WTC11 (cell line): Measurements from ENCODE around the gene PROK1. TPM values are rescaled to one million over a fixed set of nuclear protein-coding genes. Genes with fewer than 3 reads are reported as not detected.

Experiments used
- ATAC-seq: fragments of 200-7000 bp; cut with Tn5 transposase; 2 replicates; pipeline ENCODE4 v1.10.0; 2021; ENCODE audit warnings: mild to moderate bottlenecking, moderate library complexity
- CTCF ChIA-PET: fragments of 300-600 bp; sonication (Branson Sonifier 250); formaldehyde crosslinking; loops from one replicate; lab custom pipeline; 2021; ENCODE audit warnings: antibody characterized with exemption; lab: Charles Lee
- POLR2A ChIA-PET: fragments of 350-600 bp; sonication (Branson Sonifier 250); formaldehyde crosslinking; loops from one replicate; lab custom pipeline; 2021; ENCODE audit warnings: antibody characterized with exemption; lab: Charles Lee
- DNase-seq: peaks from one replicate; pipeline ENCODE4 v3.0.0; 2021; ENCODE audit warnings: low spot score
- H3K27ac Mint-ChIP-seq: 2 replicates; pipeline ENCODE4 v1.8.0; 2021; ENCODE audit warnings: mixed read lengths
- H3K27me3 Mint-ChIP-seq: 2 replicates; pipeline ENCODE4 v1.8.0; 2021; ENCODE audit warnings: low read depth, mild to moderate bottlenecking, moderate library complexity, mixed read lengths
- H3K36me3 Mint-ChIP-seq: 2 replicates; pipeline ENCODE4 v1.8.0; 2021; ENCODE audit warnings: mixed read lengths
- H3K4me1 Mint-ChIP-seq: 2 replicates; pipeline ENCODE4 v1.8.0; 2022; ENCODE audit warnings: mixed read lengths
- H3K4me3 Mint-ChIP-seq: 2 replicates; pipeline ENCODE4 v1.8.0; 2021; ENCODE audit warnings: mild to moderate bottlenecking, moderate library complexity, mixed read lengths
- H3K9me3 Mint-ChIP-seq: 2 replicates; pipeline ENCODE4 v1.8.0; 2021; ENCODE audit warnings: mixed read lengths
- EMX1 ChIP-seq: fragments of 250-450 bp; sonication (Bioruptor Pico); IDR thresholded peaks from 2 replicates; pipeline ENCODE4 v1.8.0; 2021; ENCODE audit warnings: mild to moderate bottlenecking
- FOXJ3 ChIP-seq: sonication (generic); formaldehyde crosslinking; IDR thresholded peaks from 2 replicates; pipeline ENCODE4 v1.9.0; 2021; ENCODE audit warnings: missing genetic modification reagents, mild to moderate bottlenecking, borderline replicate concordance
- GRHL2 ChIP-seq: fragments of 250-450 bp; sonication (Bioruptor Pico); IDR thresholded peaks from 2 replicates; pipeline ENCODE4 v1.8.0; 2022; ENCODE audit warnings: mild to moderate bottlenecking, moderate library complexity; ENCODE audit not compliant: insufficient replicate concordance, severe bottlenecking
- IRF2 ChIP-seq: sonication (generic); formaldehyde crosslinking; IDR thresholded peaks from 2 replicates; pipeline ENCODE4 v1.8.0; 2022; ENCODE audit warnings: low read depth, missing genetic modification reagents, borderline replicate concordance
- KAT7 ChIP-seq: sonication (generic); formaldehyde crosslinking; IDR thresholded peaks from 2 replicates; pipeline ENCODE4 v1.8.1; 2023; ENCODE audit warnings: missing genetic modification reagents, mild to moderate bottlenecking, borderline replicate concordance
- NFE2L1 ChIP-seq: sonication (generic); formaldehyde crosslinking; IDR thresholded peaks from 2 replicates; pipeline ENCODE4 v1.8.1; 2023; ENCODE audit warnings: missing genetic modification reagents
- NFYB ChIP-seq: sonication (generic); formaldehyde crosslinking; conservative IDR thresholded peaks from 2 replicates; pipeline ENCODE4 v1.8.0; 2022; ENCODE audit warnings: low read depth, missing genetic modification reagents
- NR3C1 ChIP-seq: sonication (generic); formaldehyde crosslinking; conservative IDR thresholded peaks from 2 replicates; pipeline ENCODE4 v1.8.1; 2023; ENCODE audit warnings: low read depth, mild to moderate bottlenecking, missing genetic modification reagents
- PRRX2 ChIP-seq: fragments of 250-450 bp; sonication (Bioruptor Pico); IDR thresholded peaks from 2 replicates; pipeline ENCODE4 v1.8.0; 2021; ENCODE audit warnings: mild to moderate bottlenecking
- TP53 ChIP-seq: sonication (generic); formaldehyde crosslinking; IDR thresholded peaks from 2 replicates; pipeline ENCODE4 v1.8.1; 2023; ENCODE audit warnings: mild to moderate bottlenecking, missing genetic modification reagents
- ZNF263 ChIP-seq: sonication (generic); formaldehyde crosslinking; IDR thresholded peaks from 2 replicates; pipeline ENCODE4 v1.8.1; 2022; ENCODE audit warnings: low read depth, mild to moderate bottlenecking, moderate library complexity, missing genetic modification reagents
- ZNF423 ChIP-seq: fragments of 250-450 bp; sonication (Bioruptor Pico); IDR thresholded peaks from 2 replicates; pipeline ENCODE4 v2.1.2; 2022; ENCODE audit warnings: mild to moderate bottlenecking, moderate library complexity
- ZNF671 ChIP-seq: fragments of 250-450 bp; sonication (Bioruptor Pico); IDR thresholded peaks from 2 replicates; pipeline ENCODE4 v1.8.0; 2021; ENCODE audit warnings: mild to moderate bottlenecking
- total RNA-seq: library from RNA; stranded (reverse); gene quantifications from 3 replicates; pipeline ENCODE4 v1.2.3, GENCODE V29; 2021
- TF ChIP-seq, protein P1 (sequence below): sonication (generic); formaldehyde crosslinking; IDR thresholded peaks from 2 replicates; pipeline ENCODE4 v1.8.1; 2023; ENCODE audit warnings: mild to moderate bottlenecking, missing genetic modification reagents, borderline replicate concordance
- TF ChIP-seq, protein P2 (sequence below): fragments of 250-450 bp; sonication (Bioruptor Pico); IDR thresholded peaks from 2 replicates; pipeline ENCODE4 v1.9.0; 2021; ENCODE audit warnings: mild to moderate bottlenecking
- TF ChIP-seq, protein P3 (sequence below): sonication (generic); formaldehyde crosslinking; IDR thresholded peaks from 2 replicates; pipeline ENCODE4 v1.8.0; 2022; ENCODE audit warnings: mild to moderate bottlenecking, missing genetic modification reagents
- TF ChIP-seq, protein P4 (sequence below): sonication (generic); formaldehyde crosslinking; IDR thresholded peaks from 2 replicates; pipeline ENCODE4 v1.8.0; 2023; ENCODE audit warnings: mild to moderate bottlenecking, missing genetic modification reagents
- TF ChIP-seq, protein P5 (sequence below): sonication (generic); formaldehyde crosslinking; IDR thresholded peaks from 2 replicates; pipeline ENCODE4 v1.8.1; 2023; ENCODE audit warnings: mild to moderate bottlenecking, missing genetic modification reagents

Gene PROK1
- total RNA-seq, 1 experiment from 2014 or later = not detected

DNA sequence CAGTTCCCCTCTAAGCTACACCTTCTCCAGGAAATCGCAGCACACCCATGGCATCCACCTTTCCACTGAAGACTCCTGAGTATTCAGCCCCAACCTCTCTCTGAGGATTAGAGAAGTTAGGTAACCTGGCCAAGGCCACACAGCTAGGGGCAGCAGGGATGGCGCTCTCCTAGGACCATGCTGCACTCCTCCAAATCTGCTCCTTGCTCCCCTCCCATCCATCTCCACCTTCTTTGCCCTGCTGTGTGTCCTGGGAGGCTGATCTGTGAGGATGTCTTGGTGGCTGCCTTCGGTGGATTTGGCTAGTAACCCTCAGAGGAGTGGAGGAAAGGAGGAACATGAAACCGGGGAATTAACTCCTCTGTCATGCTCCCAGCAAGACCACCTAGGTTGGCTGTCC lies 20.0 kb upstream of the PROK1 start (continued):
- TF ChIP-seq, protein P1, sequence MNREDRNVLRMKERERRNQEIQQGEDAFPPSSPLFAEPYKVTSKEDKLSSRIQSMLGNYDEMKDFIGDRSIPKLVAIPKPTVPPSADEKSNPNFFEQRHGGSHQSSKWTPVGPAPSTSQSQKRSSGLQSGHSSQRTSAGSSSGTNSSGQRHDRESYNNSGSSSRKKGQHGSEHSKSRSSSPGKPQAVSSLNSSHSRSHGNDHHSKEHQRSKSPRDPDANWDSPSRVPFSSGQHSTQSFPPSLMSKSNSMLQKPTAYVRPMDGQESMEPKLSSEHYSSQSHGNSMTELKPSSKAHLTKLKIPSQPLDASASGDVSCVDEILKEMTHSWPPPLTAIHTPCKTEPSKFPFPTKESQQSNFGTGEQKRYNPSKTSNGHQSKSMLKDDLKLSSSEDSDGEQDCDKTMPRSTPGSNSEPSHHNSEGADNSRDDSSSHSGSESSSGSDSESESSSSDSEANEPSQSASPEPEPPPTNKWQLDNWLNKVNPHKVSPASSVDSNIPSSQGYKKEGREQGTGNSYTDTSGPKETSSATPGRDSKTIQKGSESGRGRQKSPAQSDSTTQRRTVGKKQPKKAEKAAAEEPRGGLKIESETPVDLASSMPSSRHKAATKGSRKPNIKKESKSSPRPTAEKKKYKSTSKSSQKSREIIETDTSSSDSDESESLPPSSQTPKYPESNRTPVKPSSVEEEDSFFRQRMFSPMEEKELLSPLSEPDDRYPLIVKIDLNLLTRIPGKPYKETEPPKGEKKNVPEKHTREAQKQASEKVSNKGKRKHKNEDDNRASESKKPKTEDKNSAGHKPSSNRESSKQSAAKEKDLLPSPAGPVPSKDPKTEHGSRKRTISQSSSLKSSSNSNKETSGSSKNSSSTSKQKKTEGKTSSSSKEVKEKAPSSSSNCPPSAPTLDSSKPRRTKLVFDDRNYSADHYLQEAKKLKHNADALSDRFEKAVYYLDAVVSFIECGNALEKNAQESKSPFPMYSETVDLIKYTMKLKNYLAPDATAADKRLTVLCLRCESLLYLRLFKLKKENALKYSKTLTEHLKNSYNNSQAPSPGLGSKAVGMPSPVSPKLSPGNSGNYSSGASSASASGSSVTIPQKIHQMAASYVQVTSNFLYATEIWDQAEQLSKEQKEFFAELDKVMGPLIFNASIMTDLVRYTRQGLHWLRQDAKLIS = no peak
- TF ChIP-seq IRF2 (CRISPR knock-in tag) (no peak), ZNF263 (no peak), ZNF423 (CRISPR knock-in tag) (no peak), ZNF671 (CRISPR knock-in tag) (no peak), KAT7 (CRISPR knock-in tag) (no peak), FOXJ3 (no peak), GRHL2 (CRISPR knock-in tag) (no peak)
- TF ChIP-seq, protein P2, sequence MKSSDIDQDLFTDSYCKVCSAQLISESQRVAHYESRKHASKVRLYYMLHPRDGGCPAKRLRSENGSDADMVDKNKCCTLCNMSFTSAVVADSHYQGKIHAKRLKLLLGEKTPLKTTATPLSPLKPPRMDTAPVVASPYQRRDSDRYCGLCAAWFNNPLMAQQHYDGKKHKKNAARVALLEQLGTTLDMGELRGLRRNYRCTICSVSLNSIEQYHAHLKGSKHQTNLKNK (CRISPR knock-in tag) = no peak
- TF ChIP-seq, all 79 proteins: peak for 0

DNA sequence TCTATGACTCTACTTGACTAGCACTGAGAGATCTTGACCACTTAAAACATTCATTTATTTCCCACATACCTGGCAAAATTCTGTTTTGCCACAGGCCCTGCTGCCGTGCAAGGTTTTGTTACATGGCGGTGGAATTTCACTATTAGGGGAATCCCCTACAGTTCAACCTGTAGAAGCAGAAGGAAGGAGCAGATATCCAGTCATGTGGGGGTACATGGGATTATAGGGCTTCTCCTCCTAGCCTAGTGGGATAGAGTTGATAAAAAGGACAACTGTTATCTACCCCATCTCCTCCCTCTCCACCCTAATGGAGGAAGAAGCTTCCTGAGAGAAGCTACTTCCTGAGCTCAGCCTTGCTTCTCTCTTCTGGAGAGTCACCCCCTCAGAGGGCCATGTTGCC lies 17.7 kb upstream of the PROK1 start:
- ATAC-seq (no peak), DNase-seq (no peak)
- peaks cover 21% of the 10 kb centered on the region for H3K4me1 Mint-ChIP-seq
- ChIA-PET CTCF (interaction anchor here (1.0 to 4.4 kb wide), 11 partner anchors 10 to 317 kb away, joined by 3 to 44 read pairs (median 7); no protein-coding TSS in a partner anchor), POLR2A (interaction anchor here (0.9 kb wide), 1 partner anchor 16 kb away, joined by 3 read pairs; no protein-coding TSS in a partner anchor)
- H3K4me3 Mint-ChIP-seq = no peak overlapping the region
- TF ChIP-seq NFE2L1 (CRISPR knock-in tag) (no peak), TP53 (CRISPR knock-in tag) (no peak), EMX1 (CRISPR knock-in tag) (no peak), NFYB (CRISPR knock-in tag) (no peak), NR3C1 (CRISPR knock-in tag) (no peak), PRRX2 (CRISPR knock-in tag) (no peak)
- TF ChIP-seq, protein P3, sequence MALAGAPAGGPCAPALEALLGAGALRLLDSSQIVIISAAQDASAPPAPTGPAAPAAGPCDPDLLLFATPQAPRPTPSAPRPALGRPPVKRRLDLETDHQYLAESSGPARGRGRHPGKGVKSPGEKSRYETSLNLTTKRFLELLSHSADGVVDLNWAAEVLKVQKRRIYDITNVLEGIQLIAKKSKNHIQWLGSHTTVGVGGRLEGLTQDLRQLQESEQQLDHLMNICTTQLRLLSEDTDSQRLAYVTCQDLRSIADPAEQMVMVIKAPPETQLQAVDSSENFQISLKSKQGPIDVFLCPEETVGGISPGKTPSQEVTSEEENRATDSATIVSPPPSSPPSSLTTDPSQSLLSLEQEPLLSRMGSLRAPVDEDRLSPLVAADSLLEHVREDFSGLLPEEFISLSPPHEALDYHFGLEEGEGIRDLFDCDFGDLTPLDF (CRISPR knock-in tag) = no peak
- TF ChIP-seq, protein P4, sequence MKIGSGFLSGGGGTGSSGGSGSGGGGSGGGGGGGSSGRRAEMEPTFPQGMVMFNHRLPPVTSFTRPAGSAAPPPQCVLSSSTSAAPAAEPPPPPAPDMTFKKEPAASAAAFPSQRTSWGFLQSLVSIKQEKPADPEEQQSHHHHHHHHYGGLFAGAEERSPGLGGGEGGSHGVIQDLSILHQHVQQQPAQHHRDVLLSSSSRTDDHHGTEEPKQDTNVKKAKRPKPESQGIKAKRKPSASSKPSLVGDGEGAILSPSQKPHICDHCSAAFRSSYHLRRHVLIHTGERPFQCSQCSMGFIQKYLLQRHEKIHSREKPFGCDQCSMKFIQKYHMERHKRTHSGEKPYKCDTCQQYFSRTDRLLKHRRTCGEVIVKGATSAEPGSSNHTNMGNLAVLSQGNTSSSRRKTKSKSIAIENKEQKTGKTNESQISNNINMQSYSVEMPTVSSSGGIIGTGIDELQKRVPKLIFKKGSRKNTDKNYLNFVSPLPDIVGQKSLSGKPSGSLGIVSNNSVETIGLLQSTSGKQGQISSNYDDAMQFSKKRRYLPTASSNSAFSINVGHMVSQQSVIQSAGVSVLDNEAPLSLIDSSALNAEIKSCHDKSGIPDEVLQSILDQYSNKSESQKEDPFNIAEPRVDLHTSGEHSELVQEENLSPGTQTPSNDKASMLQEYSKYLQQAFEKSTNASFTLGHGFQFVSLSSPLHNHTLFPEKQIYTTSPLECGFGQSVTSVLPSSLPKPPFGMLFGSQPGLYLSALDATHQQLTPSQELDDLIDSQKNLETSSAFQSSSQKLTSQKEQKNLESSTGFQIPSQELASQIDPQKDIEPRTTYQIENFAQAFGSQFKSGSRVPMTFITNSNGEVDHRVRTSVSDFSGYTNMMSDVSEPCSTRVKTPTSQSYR (CRISPR knock-in tag) = no peak
- TF ChIP-seq, protein P5, sequence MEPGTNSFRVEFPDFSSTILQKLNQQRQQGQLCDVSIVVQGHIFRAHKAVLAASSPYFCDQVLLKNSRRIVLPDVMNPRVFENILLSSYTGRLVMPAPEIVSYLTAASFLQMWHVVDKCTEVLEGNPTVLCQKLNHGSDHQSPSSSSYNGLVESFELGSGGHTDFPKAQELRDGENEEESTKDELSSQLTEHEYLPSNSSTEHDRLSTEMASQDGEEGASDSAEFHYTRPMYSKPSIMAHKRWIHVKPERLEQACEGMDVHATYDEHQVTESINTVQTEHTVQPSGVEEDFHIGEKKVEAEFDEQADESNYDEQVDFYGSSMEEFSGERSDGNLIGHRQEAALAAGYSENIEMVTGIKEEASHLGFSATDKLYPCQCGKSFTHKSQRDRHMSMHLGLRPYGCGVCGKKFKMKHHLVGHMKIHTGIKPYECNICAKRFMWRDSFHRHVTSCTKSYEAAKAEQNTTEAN (CRISPR knock-in tag) = no peak
- no peak overlapping the region for H3K27ac Mint-ChIP-seq
- no peaks in the 10 kb centered on the region for H3K27me3 Mint-ChIP-seq
- no peaks in the 10 kb centered on the region for H3K9me3 Mint-ChIP-seq
- no peaks in the 10 kb centered on the region for H3K36me3 Mint-ChIP-seq
